ENCODE data around the gene RPL21. TPM values are rescaled to one million over a fixed set of nuclear protein-coding genes. Genes with fewer than 3 reads are reported as not detected.
"Not testable (repeated sequence)": the region's sequence is repeated elsewhere in the genome, so short reads cannot be mapped to it uniquely, and the experiment has no call there.

The RPL21 gene
- total RNA-seq, 4 donors from 2014 or later, result 336 to 1,611 (median 1,228) TPM

GRCh38 chr13:27219611-27220010 lies 31.7 kb upstream of the RPL21 start:
- Histone ChIP-seq H3K36me3 (no peaks in the 10 kb centered on the region), H3K4me3 (no peak overlapping the region), H3K27ac (no peak overlapping the region), H3K4me1 (no peaks in the 10 kb centered on the region), H3K9me3 (no peaks in the 10 kb centered on the region), H3K27me3 (no peaks in the 10 kb centered on the region)
- TF ChIP-seq CTCF (IDR thresholded peaks at IDR 0.05) (no peak), POLR2A (IDR thresholded peaks at IDR 0.05) (no peak), POLR2AphosphoS5 (IDR thresholded peaks at IDR 0.05) (no peak), EP300 (IDR thresholded peaks at IDR 0.05) (no peak)
- no CpG with 5 or more reads among the region's 19 CpGs for WGBS, 2 donors (ENCODE audit: low coverage in 1 of 2)
- no peak for ATAC-seq

- not testable (repeated sequence) for ATAC-seq, H3K27me3 ChIP-seq, H3K4me3 ChIP-seq, H3K4me1 ChIP-seq, H3K27ac ChIP-seq, H3K9me3 ChIP-seq, H3K36me3 ChIP-seq
- WGBS, 2 donors (ENCODE audit: low coverage in 1 of 2), result 61 to 76% methylated on average over 2 of the region's 2 CpGs
Measured at GRCh38 chr13:27222100-27222499, 29.3 kb upstream of the RPL21 start.

GRCh38 chr13:27226991-27227390 lies 24.4 kb upstream of the RPL21 start:
- no peak overlapping the region for H3K4me3 ChIP-seq
- ATAC-seq, result no peak
- WGBS, 2 donors (ENCODE audit: low coverage in 1 of 2), result 87 to 100% methylated on average over 2 of the region's 2 CpGs
- TF ChIP-seq POLR2A (IDR thresholded peaks at IDR 0.05) (no peak), POLR2AphosphoS5 (IDR thresholded peaks at IDR 0.05) (no peak), CTCF (IDR thresholded peaks at IDR 0.05) (no peak), EP300 (IDR thresholded peaks at IDR 0.05) (no peak)
- H3K9me3 ChIP-seq, result peaks cover 0 to 2% (median 0%) of the 10 kb centered on the region in 3 donors
- H3K36me3 ChIP-seq, result no peaks in the 10 kb centered on the region
- H3K27me3 ChIP-seq, result no peaks in the 10 kb centered on the region
- no peak overlapping the region for H3K27ac ChIP-seq
- H3K4me1 ChIP-seq, result no peaks in the 10 kb centered on the region

- ATAC-seq, result no peak
Measured at GRCh38 chr13:27228131-27228530, 23.2 kb upstream of the RPL21 start.

GRCh38 chr13:27229642-27230041 lies 21.7 kb upstream of the RPL21 start:
- Histone ChIP-seq H3K4me1 (no peaks in the 10 kb centered on the region), H3K36me3 (no peaks in the 10 kb centered on the region), H3K27me3 (no peaks in the 10 kb centered on the region), H3K4me3 (no peak overlapping the region), H3K27ac (no peak overlapping the region), H3K9me3 (peaks cover 0 to 4% (median 0%) of the 10 kb centered on the region in 3 donors)
- WGBS, 2 donors (ENCODE audit: low coverage in 1 of 2), result 92 to 100% methylated on average over 1 of the region's 3 CpGs
- no peak for TF ChIP-seq POLR2AphosphoS5 (IDR thresholded peaks at IDR 0.05)
- no peak for TF ChIP-seq EP300 (IDR thresholded peaks at IDR 0.05)
- no peak for TF ChIP-seq CTCF (IDR thresholded peaks at IDR 0.05)
- TF ChIP-seq POLR2A (IDR thresholded peaks at IDR 0.05), result no peak
- no peak for ATAC-seq

More at GRCh38 chr13:27228131-27228530, 23.2 kb upstream of the RPL21 start:
- H3K27me3 ChIP-seq, result no peaks in the 10 kb centered on the region
- no peak overlapping the region for H3K4me3 ChIP-seq
- TF ChIP-seq POLR2AphosphoS5 (IDR thresholded peaks at IDR 0.05), result no peak
- no peak for TF ChIP-seq POLR2A (IDR thresholded peaks at IDR 0.05)
- no peak for TF ChIP-seq CTCF (IDR thresholded peaks at IDR 0.05)
- no peak for TF ChIP-seq EP300 (IDR thresholded peaks at IDR 0.05)
- no peaks in the 10 kb centered on the region for H3K36me3 ChIP-seq
- peaks cover 0 to 4% (median 0%) of the 10 kb centered on the region in 3 donors for H3K9me3 ChIP-seq
- no peak overlapping the region for H3K27ac ChIP-seq
- no peaks in the 10 kb centered on the region for H3K4me1 ChIP-seq
